Measurements from ENCODE around the gene ALDH2.

Gene ALDH2

GRCh38 chr12:111841750-111842555 lies 75.2 kb downstream of the ALDH2 start, which contains the start of gene MAPKAPK5:
Gene MAPKAPK5, plus strand, starts transcription at chr12:111842228. Its CDS starts 506 bp downstream, at chr12:111842734.
- DNase-seq (ENCODE audit: low read depth) = peak; percentile 86
- in situ Hi-C loops (cut with HindIII; ENCODE audit: low sequenced_read_pairs) = no loop called here
- no peak for TF ChIP-seq CTCF (IDR thresholded peaks at IDR 0.05; ENCODE audit: low read depth, low read length, missing control alignments)
- peak within 1 kb of the TSS; percentile 72 for H3K4me3 ChIP-seq (ENCODE audit: low read depth, low read length)

- TF ChIP-seq CTCF (IDR thresholded peaks at IDR 0.05; ENCODE audit: low read depth, low read length, missing control alignments) = no peak
- DNase-seq (ENCODE audit: low read depth) = no peak
- peak overlapping the region; percentile 72 for H3K4me3 ChIP-seq (ENCODE audit: low read depth, low read length)
- in situ Hi-C loops (cut with HindIII; ENCODE audit: low sequenced_read_pairs) = no loop called here
Measured at GRCh38 chr12:111842556-111843396, 76.0 kb downstream of the ALDH2 start.

- no peak for DNase-seq (ENCODE audit: low read depth)
- H3K4me3 ChIP-seq (ENCODE audit: low read depth, low read length) = no peak overlapping the region
- TF ChIP-seq CTCF (IDR thresholded peaks at IDR 0.05; ENCODE audit: low read depth, low read length, missing control alignments) = no peak
- in situ Hi-C loops (cut with HindIII; ENCODE audit: low sequenced_read_pairs) = no loop called here
Measured at GRCh38 chr12:111846016-111846415, 79.3 kb downstream of the ALDH2 start.

- DNase-seq (ENCODE audit: low read depth) = no peak
- in situ Hi-C loops (cut with HindIII; ENCODE audit: low sequenced_read_pairs) = no loop called here
- no peak for TF ChIP-seq CTCF (IDR thresholded peaks at IDR 0.05; ENCODE audit: low read depth, low read length, missing control alignments)
Measured at GRCh38 chr12:111850526-111850925, 83.8 kb downstream of the ALDH2 start.

DNA sequence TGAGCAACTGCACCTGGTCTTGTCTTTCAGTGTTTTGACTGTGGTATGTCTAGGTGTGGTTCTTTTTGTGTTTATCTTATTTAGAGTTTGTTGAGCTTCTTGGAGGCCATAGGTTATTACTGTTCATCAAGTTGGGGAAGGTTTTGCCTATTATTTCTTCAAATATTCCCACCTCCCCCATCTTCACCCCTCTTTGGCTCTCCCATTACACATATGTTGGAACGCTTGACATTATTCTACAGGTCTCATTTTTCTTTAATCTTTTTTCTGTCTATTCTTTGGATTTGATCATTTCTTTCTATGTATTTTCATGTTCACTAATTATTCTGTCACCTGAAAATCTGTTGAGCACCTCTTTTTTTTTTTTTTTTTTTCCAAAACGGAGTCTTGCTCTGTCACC lies 91.5 kb downstream of the ALDH2 start:
- no peak overlapping the region for H3K4me3 ChIP-seq (ENCODE audit: low read depth, low read length)
- no peak for TF ChIP-seq CTCF (IDR thresholded peaks at IDR 0.05; ENCODE audit: low read depth, low read length, missing control alignments)
- no peak for DNase-seq (ENCODE audit: low read depth)
- in situ Hi-C loops (cut with HindIII; ENCODE audit: low sequenced_read_pairs) = no loop called here

More at GRCh38 chr12:111850526-111850925, 83.8 kb downstream of the ALDH2 start:
- no peak overlapping the region for H3K4me3 ChIP-seq (ENCODE audit: low read depth, low read length)

GRCh38 chr12:111858778-111859177 lies 92.0 kb downstream of the ALDH2 start:
- H3K4me3 ChIP-seq (ENCODE audit: low read depth, low read length) = no peak overlapping the region
- DNase-seq (ENCODE audit: low read depth) = no peak
- in situ Hi-C loops (cut with HindIII; ENCODE audit: low sequenced_read_pairs) = no loop called here
- no peak for TF ChIP-seq CTCF (IDR thresholded peaks at IDR 0.05; ENCODE audit: low read depth, low read length, missing control alignments)
